CD4-positive, CD25-positive, alpha-beta regulatory T cell (primary cell): ENCODE results near the gene TMEM151A. TPM values are rescaled to one million over a fixed set of nuclear protein-coding genes. Genes with fewer than 3 reads are reported as not detected.

Experiments
- ATAC-seq, 2 donors: fragments of 150-1000 bp; cut with Tn5 transposase; one replicate each; pipeline ENCODE4 v1.10.0; 2021; ENCODE audit warnings: low read depth in 2 of 2, moderate number of reproducible peaks in 2 of 2, moderate library complexity in 1 of 2
- DNase-seq, 3 donors: peaks; one replicate each; pipeline versions ENCODE4 v3.0.0 to v3.0.0-alpha.2; 2012 to 2022; ENCODE audit warnings: mixed read lengths in 1 of 3
- H3K27ac ChIP-seq: one replicate; pipeline ENCODE4 v1.7.0; 2013; ENCODE audit warnings: mild to moderate bottlenecking, low read length; ENCODE audit not compliant: insufficient read depth, poor library complexity, severe bottlenecking
- H3K27me3 ChIP-seq: one replicate; pipeline ENCODE4 v1.7.0; 2013; ENCODE audit warnings: low read length; ENCODE audit not compliant: control insufficient read depth, insufficient read depth
- H3K36me3 ChIP-seq: one replicate; pipeline ENCODE4 v1.7.0; 2013; ENCODE audit warnings: mild to moderate bottlenecking, low read length, moderate library complexity; ENCODE audit not compliant: control insufficient read depth, insufficient read depth
- H3K4me1 ChIP-seq: 2 replicates; pipeline ENCODE4 v1.7.0; 2013; ENCODE audit warnings: mild to moderate bottlenecking, low read length; ENCODE audit not compliant: insufficient read depth, control insufficient read depth, poor library complexity, severe bottlenecking
- H3K4me3 ChIP-seq: one replicate; pipeline ENCODE4 v1.7.0; 2013; ENCODE audit warnings: low read depth, mild to moderate bottlenecking, low read length, moderate library complexity
- H3K9me3 ChIP-seq, 2 experiments: 1 replicate in 1 of 2; 2 replicates in 1 of 2; pipeline ENCODE4 v1.7.0; 2013; ENCODE audit warnings: low read length in 2 of 2, mild to moderate bottlenecking in 1 of 2, moderate library complexity in 1 of 2; ENCODE audit not compliant: control insufficient read depth in 2 of 2
- H3K27ac Mint-ChIP-seq, 3 donors: one replicate each; pipeline ENCODE4 v1.8.0; 2020 to 2022; ENCODE audit warnings: mild to moderate bottlenecking in 3 of 3, mixed read lengths in 3 of 3, moderate library complexity in 2 of 3
- H3K27me3 Mint-ChIP-seq: one replicate; pipeline ENCODE4 v1.8.0; 2022; ENCODE audit warnings: mild to moderate bottlenecking, mixed read lengths
- H3K36me3 Mint-ChIP-seq: one replicate; pipeline ENCODE4 v1.8.0; 2020; ENCODE audit warnings: mixed read lengths
- H3K4me1 Mint-ChIP-seq, 4 donors: one replicate each; pipeline ENCODE4 v1.8.0; 2020 to 2022; ENCODE audit warnings: mixed read lengths in 4 of 4, mild to moderate bottlenecking in 1 of 4
- H3K4me3 Mint-ChIP-seq, 4 donors: one replicate each; pipeline ENCODE4 v1.8.0; 2020 to 2022; ENCODE audit warnings: mild to moderate bottlenecking in 4 of 4, mixed read lengths in 4 of 4, moderate library complexity in 3 of 4
- H3K9me3 Mint-ChIP-seq, 7 donors: one replicate each; pipeline ENCODE4 v1.8.0; 2020 to 2022; ENCODE audit warnings: mixed read lengths in 7 of 7, mild to moderate bottlenecking in 3 of 7, moderate library complexity in 2 of 7
- polyA plus RNA-seq, 4 donors: library from polyadenylated mRNA; unstranded; fragments of 300-500 nt; fragmentation: Illumina TruSeq; gene quantifications; one replicate each; pipeline ENCODE4 v1.2.3, GENCODE V29; 2021
- total RNA-seq: library from RNA; stranded (reverse); gene quantifications from one replicate; pipeline ENCODE4 v1.2.3, GENCODE V29; 2022

TMEM151A gene
- total and polyA plus RNA-seq, 5 donors from 2014 or later, result not detected

DNA sequence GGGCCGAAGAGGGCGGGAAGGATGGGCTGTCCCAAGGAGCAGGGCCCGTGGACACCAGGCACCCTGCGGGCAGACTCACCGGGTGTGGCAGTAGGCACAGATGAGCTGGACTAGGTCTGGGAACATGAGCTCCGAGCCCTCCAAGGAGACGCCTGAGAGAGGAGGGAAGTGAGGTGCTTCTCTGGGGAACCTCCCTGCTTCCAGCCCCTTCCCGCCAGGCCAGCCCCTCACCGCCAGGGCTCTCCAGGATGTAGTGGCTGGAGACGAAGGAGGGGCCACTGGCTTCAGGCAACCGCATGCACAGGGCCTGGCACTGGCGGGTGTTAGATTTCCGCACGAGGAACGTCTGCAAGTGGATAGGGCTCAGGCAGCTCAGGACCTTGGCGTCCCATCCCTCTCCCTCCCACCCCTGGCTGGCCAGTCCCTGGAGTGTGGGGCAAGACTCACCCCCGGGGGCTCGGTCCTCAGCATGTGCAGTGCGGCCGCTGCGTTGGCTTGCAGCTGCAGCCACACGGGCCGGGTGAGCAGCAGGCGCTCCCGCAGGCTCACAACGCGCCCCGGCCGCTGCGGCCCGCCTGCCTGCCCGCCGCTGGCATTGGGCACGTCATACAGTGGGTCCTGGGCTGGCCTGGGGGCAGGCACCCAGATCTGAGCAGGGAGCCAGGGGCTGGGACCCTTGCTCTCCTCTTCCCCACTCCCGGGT, 44.0 kb downstream of the TMEM151A start:
- Histone ChIP-seq H3K4me1 (peaks cover 22% of the 10 kb centered on the region), H3K27ac (peak overlapping the region; percentile 55), H3K27me3 (no peaks in the 10 kb centered on the region), H3K36me3 (peaks cover 24% of the 10 kb centered on the region), H3K4me3 (no peak overlapping the region), H3K9me3 (no peaks in the 10 kb centered on the region)
- peak overlapping the region in 2 of 4 donors; percentile 83 to 85 for H3K4me3 Mint-ChIP-seq
- ATAC-seq (peak in 1 of 2 donors; percentile 3), DNase-seq (no peak)
- H3K4me1 Mint-ChIP-seq, result peaks cover 0 to 23% (median 7%) of the 10 kb centered on the region in 4 donors
- peaks cover 3% of the 10 kb centered on the region for H3K36me3 Mint-ChIP-seq
- no peaks in the 10 kb centered on the region for H3K27me3 Mint-ChIP-seq
- H3K27ac Mint-ChIP-seq, result peak overlapping the region in 1 of 3 donors; percentile 91
- H3K9me3 Mint-ChIP-seq, result no peaks in the 10 kb centered on the region

DNA sequence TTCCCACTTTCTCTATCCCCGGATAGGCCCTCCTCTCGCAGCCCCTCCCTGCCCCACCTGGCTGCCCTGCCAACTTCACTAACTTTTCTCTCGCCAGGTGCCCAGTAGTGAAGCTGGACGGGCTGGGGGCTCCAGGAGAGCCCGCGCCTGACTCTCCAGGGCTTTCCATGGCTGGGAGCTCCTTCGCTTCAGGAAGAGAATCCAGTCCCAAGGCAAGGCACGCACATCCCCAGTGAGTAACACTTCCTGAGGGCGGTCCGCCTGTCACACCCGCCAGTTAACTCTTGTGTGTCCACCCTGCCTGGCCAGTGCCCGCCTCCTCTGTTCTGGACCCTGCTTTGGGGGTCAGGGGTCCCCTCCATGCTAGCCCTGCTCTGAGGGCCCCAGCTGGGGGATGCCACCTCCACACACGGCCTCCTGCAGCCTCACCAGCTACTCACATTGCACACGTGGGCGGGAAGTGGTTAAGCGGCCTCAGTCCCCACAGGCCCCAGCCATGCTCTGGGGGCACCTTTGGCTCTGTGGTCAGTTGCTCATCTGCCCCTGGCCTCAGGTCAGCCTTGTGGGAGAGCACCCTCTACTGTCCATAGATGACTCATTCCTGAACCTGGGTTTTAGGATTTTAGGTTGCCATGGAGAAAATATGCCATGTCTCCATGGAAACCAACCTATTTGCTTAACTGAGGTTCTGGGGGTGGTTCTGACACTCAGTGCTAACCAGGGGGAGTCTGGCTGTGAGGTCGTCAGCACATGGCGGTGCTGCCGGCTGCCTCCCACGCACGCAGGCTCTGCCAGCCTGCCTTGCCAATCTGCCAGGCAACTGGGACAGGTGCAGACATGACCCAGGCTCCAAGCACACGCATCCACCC, 44.8 kb downstream of the TMEM151A start, which contains the start of gene RIN1:
Gene RIN1, minus strand, starts transcription at position 201 of the 869 bp plus-strand sequence. Its CDS starts 32 bp downstream, at position 169.
- H3K4me1 ChIP-seq, result peaks cover 22% of the 10 kb centered on the region
- H3K4me3 ChIP-seq, result no peak within 1 kb of the TSS
- peak in 2 of 3 donors; percentile 22 to 58 for DNase-seq
- Mint-ChIP-seq H3K27ac (peak within 1 kb of the TSS in 2 of 3 donors; percentile 44 to 91), H3K4me1 (peaks cover 0 to 23% (median 8%) of the 10 kb centered on the region in 4 donors), H3K36me3 (peaks cover 6% of the 10 kb centered on the region), H3K27me3 (no peaks in the 10 kb centered on the region), H3K9me3 (no peaks in the 10 kb centered on the region), H3K4me3 (peak within 1 kb of the TSS; percentile 19 to 85 (median 63))
- peak; percentile 51 to 66 for ATAC-seq
- no peaks in the 10 kb centered on the region for H3K27me3 ChIP-seq
- peaks cover 32% of the 10 kb centered on the region for H3K36me3 ChIP-seq
- H3K27ac ChIP-seq, result peak within 1 kb of the TSS; percentile 55
- no peaks in the 10 kb centered on the region for H3K9me3 ChIP-seq

DNA sequence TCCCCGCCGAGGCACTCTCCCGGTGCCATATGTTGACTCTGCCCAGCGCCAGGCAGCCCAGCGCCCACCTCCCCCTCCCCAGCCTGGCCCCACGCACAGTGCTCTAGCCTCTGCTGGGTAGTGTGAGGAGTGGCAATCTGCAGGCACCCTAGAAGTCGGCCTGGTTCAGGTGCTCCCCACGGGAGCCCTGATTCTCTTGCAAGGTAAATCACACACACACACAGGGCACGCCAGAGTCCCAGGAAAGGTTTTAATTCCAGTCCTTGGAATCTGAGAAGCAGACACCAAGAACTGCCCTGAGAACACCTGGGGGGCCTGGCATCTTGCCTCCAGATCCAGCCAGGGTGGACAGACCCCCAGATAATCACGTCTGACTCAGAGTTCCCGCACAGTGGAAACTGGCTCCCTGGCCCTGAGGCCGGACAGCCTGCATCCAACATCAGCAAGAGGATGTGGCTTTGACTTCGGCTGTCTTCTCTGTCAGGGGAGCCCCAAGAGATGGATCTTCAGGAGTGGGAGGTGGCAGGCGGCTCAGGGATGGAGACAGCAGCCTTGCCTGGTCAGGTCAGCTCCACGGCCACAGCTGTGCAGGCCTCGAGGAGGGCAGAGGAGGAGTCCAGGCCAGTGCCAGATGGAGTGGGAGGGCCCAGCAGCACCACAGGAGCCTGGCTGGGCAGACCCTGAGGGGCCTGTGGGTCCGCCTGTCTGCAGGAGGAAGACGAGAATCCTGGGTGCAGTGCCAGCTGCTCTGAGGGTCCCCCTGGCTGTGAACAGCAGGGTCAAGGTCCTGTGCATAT, 45.6 kb downstream of the TMEM151A start:
- Histone ChIP-seq H3K9me3 (no peaks in the 10 kb centered on the region), H3K36me3 (peaks cover 39% of the 10 kb centered on the region), H3K4me1 (peaks cover 22% of the 10 kb centered on the region), H3K4me3 (no peak overlapping the region), H3K27me3 (no peaks in the 10 kb centered on the region), H3K27ac (peak overlapping the region; percentile 55)
- peaks cover 10% of the 10 kb centered on the region for H3K36me3 Mint-ChIP-seq
- H3K27me3 Mint-ChIP-seq, result no peaks in the 10 kb centered on the region
- H3K4me3 Mint-ChIP-seq, result peak overlapping the region; percentile 19 to 48 (median 36)
- H3K27ac Mint-ChIP-seq, result no peak overlapping the region
- no peaks in the 10 kb centered on the region for H3K9me3 Mint-ChIP-seq
- no peak for ATAC-seq
- peaks cover 0 to 26% (median 10%) of the 10 kb centered on the region in 4 donors for H3K4me1 Mint-ChIP-seq
- no peak for DNase-seq

DNA sequence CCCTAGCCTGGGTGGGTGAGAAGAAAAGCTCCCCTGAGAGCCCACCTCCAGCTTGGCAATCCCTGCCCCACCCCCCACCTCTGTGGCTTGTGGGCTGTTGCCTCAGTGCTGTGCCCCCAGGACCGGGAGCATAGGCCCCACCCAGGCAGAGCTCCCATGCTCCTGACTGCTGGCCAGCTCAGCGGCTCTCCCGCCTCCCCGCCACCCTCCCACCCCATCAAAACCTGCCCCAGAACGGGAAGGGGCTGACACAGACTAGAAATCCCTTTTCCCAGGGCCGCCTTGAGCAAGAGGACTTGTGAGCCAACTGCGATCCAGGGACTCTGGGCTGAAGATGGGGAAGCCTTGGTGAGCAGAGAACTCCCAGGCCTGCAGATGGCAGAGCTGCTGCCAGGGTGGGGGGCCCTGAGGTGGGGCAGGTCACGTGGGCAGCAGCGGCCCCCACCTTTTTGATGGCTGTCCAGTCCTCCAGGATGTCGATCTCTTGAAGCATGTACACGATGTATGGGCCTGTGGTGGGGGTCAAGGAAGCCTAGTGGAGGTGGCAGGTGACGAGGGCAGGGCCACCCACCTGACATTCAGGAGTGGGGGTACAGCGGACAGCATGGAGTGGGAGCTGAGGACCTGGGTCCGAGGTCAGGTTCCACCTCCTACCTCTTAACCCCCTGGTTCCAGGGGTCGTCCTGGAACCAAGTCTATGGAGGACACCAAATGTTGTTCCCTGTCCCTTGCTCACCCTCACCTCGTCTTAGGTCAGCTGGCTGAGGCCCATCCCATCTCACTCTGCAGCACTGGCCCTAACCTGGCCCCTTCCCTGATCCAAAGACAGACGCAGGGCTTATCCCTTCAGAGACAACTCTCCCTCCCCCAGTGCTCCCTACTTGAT, 46.8 kb downstream of the TMEM151A start:
- no peak for DNase-seq
- no peaks in the 10 kb centered on the region for H3K9me3 ChIP-seq
- peaks cover 7 to 37% (median 17%) of the 10 kb centered on the region in 4 donors for H3K4me1 Mint-ChIP-seq
- peak overlapping the region in 1 of 4 donors; percentile 16 for H3K4me3 Mint-ChIP-seq
- peaks cover 26% of the 10 kb centered on the region for H3K4me1 ChIP-seq
- peaks cover 41% of the 10 kb centered on the region for H3K36me3 ChIP-seq
- no peak overlapping the region for H3K27ac ChIP-seq
- H3K27me3 Mint-ChIP-seq, result no peaks in the 10 kb centered on the region
- H3K27me3 ChIP-seq, result no peaks in the 10 kb centered on the region
- no peak overlapping the region for H3K4me3 ChIP-seq
- H3K36me3 Mint-ChIP-seq, result peaks cover 18% of the 10 kb centered on the region
- no peaks in the 10 kb centered on the region for H3K9me3 Mint-ChIP-seq
- peak overlapping the region in 1 of 3 donors; percentile 79 for H3K27ac Mint-ChIP-seq
- ATAC-seq, result no peak

DNA sequence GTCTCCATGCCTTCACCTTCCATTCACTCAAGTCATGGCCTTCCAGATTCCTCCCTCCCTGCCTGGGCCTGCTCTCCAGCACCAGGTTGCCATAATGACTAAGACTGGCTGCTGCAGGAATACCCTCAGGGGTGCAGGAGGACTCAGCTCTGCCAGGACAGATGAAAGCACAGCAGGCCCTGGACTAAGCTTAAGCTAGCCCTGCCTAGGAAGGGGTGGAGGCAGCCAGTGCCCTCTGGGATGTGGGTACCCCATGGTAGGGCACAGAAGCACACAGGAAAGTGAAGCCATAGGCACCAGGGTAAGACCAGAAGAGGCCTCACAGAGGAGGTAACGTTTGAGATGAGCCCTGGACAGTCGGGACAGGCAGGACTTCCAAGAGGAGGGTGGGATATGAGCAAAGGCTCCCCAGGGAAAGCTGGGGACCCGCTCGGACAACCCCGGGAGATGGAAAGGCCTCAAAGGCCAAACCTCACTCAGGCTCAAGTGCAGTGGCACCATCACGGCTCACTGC, 47.5 kb downstream of the TMEM151A start:
- peaks cover 10 to 44% (median 22%) of the 10 kb centered on the region in 4 donors for H3K4me1 Mint-ChIP-seq
- peaks cover 18% of the 10 kb centered on the region for H3K36me3 Mint-ChIP-seq
- no peak overlapping the region for H3K4me3 ChIP-seq
- no peaks in the 10 kb centered on the region for H3K27me3 ChIP-seq
- H3K4me3 Mint-ChIP-seq, result peak overlapping the region in 2 of 4 donors; percentile 16 to 21
- H3K27ac Mint-ChIP-seq, result peak overlapping the region in 1 of 3 donors; percentile 79
- no peaks in the 10 kb centered on the region for H3K9me3 ChIP-seq
- H3K4me1 ChIP-seq, result peaks cover 33% of the 10 kb centered on the region
- H3K9me3 Mint-ChIP-seq, result no peaks in the 10 kb centered on the region
- no peak overlapping the region for H3K27ac ChIP-seq
- DNase-seq (no peak), ATAC-seq (no peak)
- no peaks in the 10 kb centered on the region for H3K27me3 Mint-ChIP-seq
- H3K36me3 ChIP-seq, result peaks cover 41% of the 10 kb centered on the region

DNA sequence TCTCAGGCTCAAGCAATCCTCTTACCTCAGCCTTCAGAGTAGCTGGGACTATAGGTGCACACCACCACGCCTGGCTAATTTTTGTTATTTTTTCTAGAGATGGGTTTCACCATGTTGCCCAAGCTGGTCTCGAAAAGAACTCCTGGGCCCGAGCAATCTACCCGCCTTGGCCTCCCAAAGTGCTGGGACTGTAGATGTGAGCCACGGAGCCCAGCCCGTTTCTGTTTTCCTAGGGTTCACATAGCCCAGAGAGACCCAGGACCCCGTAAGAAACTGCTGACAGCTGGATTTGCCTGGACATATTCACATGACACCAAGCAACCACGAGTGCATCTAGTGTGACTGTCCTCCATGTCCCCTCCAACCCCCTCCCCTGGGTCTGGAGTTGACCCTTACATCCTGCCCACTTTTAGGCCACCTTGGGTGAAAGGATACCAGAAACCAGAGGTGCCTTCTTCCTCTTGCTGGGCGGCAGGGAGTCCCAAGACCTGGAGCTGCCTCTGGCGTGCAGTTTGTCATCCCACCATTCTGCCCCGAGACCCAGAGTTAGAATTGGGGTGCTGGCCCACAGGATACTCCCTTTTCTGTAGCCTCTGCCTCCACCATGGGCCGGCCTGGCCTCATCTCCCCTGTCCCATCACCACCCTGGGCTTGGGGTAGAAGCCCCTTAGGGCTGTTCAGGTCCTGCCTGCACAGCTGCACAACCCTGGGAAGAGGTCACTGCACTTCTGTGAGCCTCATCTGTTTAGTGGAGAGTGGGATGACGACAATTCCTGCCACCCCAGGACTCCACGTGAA, 48.2 kb downstream of the TMEM151A start:
- no peak overlapping the region for H3K27ac Mint-ChIP-seq
- Histone ChIP-seq H3K36me3 (peaks cover 41% of the 10 kb centered on the region), H3K4me3 (no peak overlapping the region), H3K4me1 (peaks cover 38% of the 10 kb centered on the region), H3K9me3 (no peaks in the 10 kb centered on the region), H3K27me3 (no peaks in the 10 kb centered on the region), H3K27ac (no peak overlapping the region)
- peaks cover 18% of the 10 kb centered on the region for H3K36me3 Mint-ChIP-seq
- no peaks in the 10 kb centered on the region for H3K27me3 Mint-ChIP-seq
- ATAC-seq, result no peak
- H3K9me3 Mint-ChIP-seq, result no peaks in the 10 kb centered on the region
- peak overlapping the region in 2 of 4 donors; percentile 16 to 21 for H3K4me3 Mint-ChIP-seq
- peaks cover 11 to 48% (median 28%) of the 10 kb centered on the region in 4 donors for H3K4me1 Mint-ChIP-seq
- no peak for DNase-seq
